Tibial nerve (tissue), 4 donors: Measurements from ENCODE around the gene FARP1. TPM values are rescaled to one million over a fixed set of nuclear protein-coding genes. Genes with fewer than 3 reads are reported as not detected.

Experiments used
- DNase-seq, 2 donors: peaks; one replicate each; pipeline ENCODE4 v3.0.0-alpha.2; 2019; ENCODE audit warnings: low spot score in 2 of 2
- H3K27ac ChIP-seq, 4 donors: fragments of 200-600 bp; sonication (generic) in 3 of 4; one replicate each; pipeline ENCODE4 v1.5.1; 2017 to 2019; ENCODE audit warnings: mild to moderate bottlenecking in 1 of 4
- H3K27me3 ChIP-seq, 2 donors: fragments of 200-600 bp; sonication (generic) in 1 of 2; one replicate each; pipeline versions ENCODE4 v1.5.1 to v1.6.0; 2017 to 2019
- H3K36me3 ChIP-seq, 3 donors: fragments of 200-600 bp; sonication (generic); one replicate each; pipeline ENCODE4 v1.5.1; 2018 to 2019
- H3K4me1 ChIP-seq, 4 donors: fragments of 200-600 bp; sonication (generic) in 3 of 4; one replicate each; pipeline ENCODE4 v1.5.1; 2017 to 2019
- H3K4me3 ChIP-seq, 4 donors: fragments of 200-600 bp; sonication (generic) in 3 of 4; one replicate each; pipeline ENCODE4 v1.5.1; 2017 to 2019; ENCODE audit warnings: mild to moderate bottlenecking in 1 of 4, moderate library complexity in 1 of 4
- H3K9me3 ChIP-seq, 4 donors: fragments of 200-600 bp; sonication (generic) in 3 of 4; one replicate each; pipeline ENCODE4 v1.5.1; 2017 to 2019
- CTCF ChIP-seq, 5 experiments: fragments of 200-600 bp in 3 of 5; fragments of 450-650 bp in 2 of 5; sonication (generic) in 3 of 5; IDR thresholded peaks; one replicate each; pipeline ENCODE4 v1.5.1; 2016 to 2019; ENCODE audit warnings: antibody characterized with exemption in 5 of 5, mild to moderate bottlenecking in 3 of 5, moderate library complexity in 2 of 5
- EP300 ChIP-seq, 2 donors: sonication (generic); formaldehyde crosslinking; IDR thresholded peaks; one replicate each; pipeline ENCODE4 v1.6.1; 2017; ENCODE audit warnings: antibody characterized with exemption in 2 of 2, mild to moderate bottlenecking in 1 of 2
- POLR2A ChIP-seq, 2 donors: fragments of 450-650 bp; IDR thresholded peaks; one replicate each; pipeline ENCODE4 v1.6.1; 2017; ENCODE audit warnings: antibody characterized with exemption in 2 of 2, mild to moderate bottlenecking in 2 of 2, moderate library complexity in 2 of 2
- WGBS, 2 donors: methylation state at CpG; one replicate each; pipeline ENCODE4 v1.1.5; 2018; 5-methylcytosine and 5-hydroxymethylcytosine counted together
- total RNA-seq, 4 donors: library from RNA; depleted of rRNA; stranded (reverse); fragments of >200 nt; gene quantifications; one replicate each; pipeline ENCODE4 v1.1.0, GENCODE V29; 2016

Gene FARP1
- total RNA-seq, 4 donors from 2014 or later = 21.4 to 28.5 (median 24.9) TPM

GRCh38 chr13:98288211-98288610, 145.3 kb downstream of the FARP1 start:
- DNase-seq = no peak
- Histone ChIP-seq H3K9me3 (no peaks in the 10 kb centered on the region), H3K36me3 (no peaks in the 10 kb centered on the region), H3K4me1 (peaks cover 0 to 21% (median 0%) of the 10 kb centered on the region in 4 donors), H3K4me3 (no peak overlapping the region), H3K27me3 (no peaks in the 10 kb centered on the region), H3K27ac (no peak overlapping the region)
- 97 to 99% methylated on average over 6 of the region's 6 CpGs for WGBS, 2 donors
- no peak for TF ChIP-seq CTCF (IDR thresholded peaks at IDR 0.05)
- no peak for TF ChIP-seq EP300 (IDR thresholded peaks at IDR 0.05)
- no peak for TF ChIP-seq POLR2A (IDR thresholded peaks at IDR 0.05)

DNA sequence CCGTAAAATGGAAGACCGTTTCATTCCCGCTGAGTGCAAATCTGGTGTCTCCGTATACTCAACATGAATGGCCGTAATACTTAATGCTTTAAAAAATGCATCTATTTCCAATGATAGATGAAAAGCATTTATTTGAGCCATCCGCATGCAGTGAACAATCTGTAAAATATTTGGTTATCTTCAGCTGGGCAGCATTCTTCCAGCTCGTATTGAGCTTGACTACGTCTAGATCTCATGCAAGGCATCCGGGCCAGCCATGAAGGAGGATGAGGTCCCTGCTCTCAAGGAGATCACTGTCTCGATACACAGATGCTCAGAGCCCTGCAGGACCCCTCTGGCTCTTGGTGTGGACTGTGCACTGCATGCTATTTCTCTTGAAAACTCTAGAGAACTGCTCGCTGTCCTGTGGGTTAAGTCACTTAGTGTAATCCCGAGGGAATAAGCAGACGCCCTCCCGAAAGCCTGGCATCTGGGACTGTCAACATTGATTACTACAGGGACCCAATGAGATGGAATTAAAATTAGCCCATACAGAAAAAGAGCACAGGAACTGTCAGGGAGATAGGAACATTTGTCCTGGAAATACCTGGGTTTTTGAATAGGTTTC, 146.5 kb downstream of the FARP1 start:
- Histone ChIP-seq H3K4me1 (peaks cover 0 to 28% (median 0%) of the 10 kb centered on the region in 4 donors), H3K9me3 (no peaks in the 10 kb centered on the region), H3K27ac (no peak overlapping the region), H3K27me3 (no peaks in the 10 kb centered on the region), H3K4me3 (no peak overlapping the region), H3K36me3 (no peaks in the 10 kb centered on the region)
- TF ChIP-seq EP300 (IDR thresholded peaks at IDR 0.05) (no peak), CTCF (IDR thresholded peaks at IDR 0.05) (no peak), POLR2A (IDR thresholded peaks at IDR 0.05) (no peak)
- WGBS, 2 donors = 95% methylated on average over 14 of the region's 14 CpGs
- DNase-seq = no peak

DNA sequence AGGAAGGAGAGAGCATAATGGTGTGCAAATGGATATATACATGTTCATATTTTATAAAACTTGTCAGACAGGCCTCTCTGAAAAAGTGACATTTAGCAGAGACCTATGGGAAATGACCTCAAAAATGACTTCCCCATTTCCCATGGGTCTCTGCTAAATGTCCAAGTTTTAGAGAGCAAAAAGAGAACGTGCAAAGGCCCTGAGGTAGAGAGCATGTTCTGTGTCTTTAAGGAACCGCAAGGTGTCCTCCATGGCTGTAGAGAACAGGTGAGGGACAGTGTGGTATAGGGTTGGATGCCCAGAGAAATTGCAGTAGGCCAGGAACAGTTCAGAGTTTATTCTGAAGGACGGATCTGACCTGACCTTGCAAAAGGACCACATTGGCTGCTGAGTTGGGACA, 147.4 kb downstream of the FARP1 start:
- DNase-seq = no peak
- H3K27me3 ChIP-seq = no peaks in the 10 kb centered on the region
- 93 to 98% methylated on average over 3 of the region's 3 CpGs for WGBS, 2 donors

GRCh38 chr13:98291658-98292057, 148.8 kb downstream of the FARP1 start:
- DNase-seq = no peak
- H3K4me1 ChIP-seq = peaks cover 0 to 28% (median 0%) of the 10 kb centered on the region in 4 donors
- TF ChIP-seq POLR2A (IDR thresholded peaks at IDR 0.05) (no peak), EP300 (IDR thresholded peaks at IDR 0.05) (peak in 1 of 2 donors; percentile 69), CTCF (IDR thresholded peaks at IDR 0.05) (no peak)
- H3K27me3 ChIP-seq = no peaks in the 10 kb centered on the region
- 37 to 50% methylated on average over 2 of the region's 2 CpGs for WGBS, 2 donors
- H3K9me3 ChIP-seq = no peaks in the 10 kb centered on the region
- no peak overlapping the region for H3K27ac ChIP-seq
- H3K36me3 ChIP-seq = no peaks in the 10 kb centered on the region
- H3K4me3 ChIP-seq = no peak overlapping the region

More for the DNA sequence above, 147.4 kb downstream of the FARP1 start:
- no peaks in the 10 kb centered on the region for H3K36me3 ChIP-seq
- peaks cover 0 to 28% (median 0%) of the 10 kb centered on the region in 4 donors for H3K4me1 ChIP-seq
- H3K9me3 ChIP-seq = no peaks in the 10 kb centered on the region
- no peak for TF ChIP-seq POLR2A (IDR thresholded peaks at IDR 0.05)
- no peak for TF ChIP-seq CTCF (IDR thresholded peaks at IDR 0.05)
- no peak for TF ChIP-seq EP300 (IDR thresholded peaks at IDR 0.05)
- no peak overlapping the region for H3K27ac ChIP-seq
- no peak overlapping the region for H3K4me3 ChIP-seq

DNA sequence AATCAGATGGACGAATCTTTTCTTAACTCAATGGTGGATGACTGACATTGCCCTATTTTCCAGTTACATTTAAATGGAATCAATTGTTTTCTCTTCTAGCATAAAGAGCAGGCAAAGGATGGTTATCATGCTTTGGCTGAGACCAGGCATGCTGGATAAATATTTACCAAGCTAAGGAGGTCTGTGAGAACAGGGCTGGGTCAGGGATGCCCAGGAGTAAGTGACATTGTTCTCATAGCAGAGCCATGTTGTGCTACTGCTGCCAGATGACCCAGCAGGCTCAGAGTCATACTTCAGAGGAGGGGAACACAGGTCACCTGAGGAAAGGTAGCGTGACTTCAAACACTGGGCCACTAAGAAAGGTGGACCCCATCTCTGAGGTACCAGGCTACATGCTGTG, 150.2 kb downstream of the FARP1 start:
- WGBS, 2 donors = 76 to 87% methylated on average over 2 of the region's 2 CpGs
- Histone ChIP-seq H3K4me1 (peaks cover 0 to 28% (median 0%) of the 10 kb centered on the region in 4 donors), H3K36me3 (no peaks in the 10 kb centered on the region), H3K4me3 (no peak overlapping the region), H3K27me3 (no peaks in the 10 kb centered on the region), H3K9me3 (no peaks in the 10 kb centered on the region), H3K27ac (no peak overlapping the region)
- DNase-seq = no peak
- TF ChIP-seq EP300 (IDR thresholded peaks at IDR 0.05) (no peak), POLR2A (IDR thresholded peaks at IDR 0.05) (no peak), CTCF (IDR thresholded peaks at IDR 0.05) (no peak)
